ENCODE results near the gene ULK2. TPM values are rescaled to one million over a fixed set of nuclear protein-coding genes. Genes with fewer than 3 reads are reported as not detected.
A peak's percentile ranks its signal among the peaks of the same experiment; 100 is the strongest.

The ULK2 gene
- total and polyA plus RNA-seq, 2 experiments from 2014 or later: 6.8 to 19.2 TPM

GRCh38 chr17:19857640-19858039 lies 10.1 kb downstream of the ULK2 start:
- Histone ChIP-seq H4K20me1 (ENCODE audit: insufficient read depth) (no peaks in the 10 kb centered on the region), H3K27me3 (replicated peaks; ENCODE audit: insufficient read depth) (no peaks in the 10 kb centered on the region), H3K9me3 (ENCODE audit: low read depth) (no peaks in the 10 kb centered on the region), H3K27ac (no peak overlapping the region), H3K36me3 (ENCODE audit: low read depth) (0 out of 2 replicates have a peak, but pooled peaks cover 5% of the 10 kb centered on the region), H3K9ac (no peak overlapping the region), H3K4me1 (ENCODE audit: insufficient read depth) (no peaks in the 10 kb centered on the region), H2AFZ (no peak overlapping the region), H3K4me3 (no peak overlapping the region), H3K79me2 (ENCODE audit: insufficient read depth) (no peaks in the 10 kb centered on the region), H3K9me2 (ENCODE audit: insufficient read depth) (no peaks in the 10 kb centered on the region), H3K4me2 (ENCODE audit: unreplicated experiment) (no peak overlapping the region), H3F3A (ENCODE audit: insufficient read depth) (no peaks in the 10 kb centered on the region)
- DNase-seq: no peak
- WGBS, 2 experiments (ENCODE audit: low coverage in 1 of 2, low lambda C conversion rate in 2 of 2, missing lambda C conversion rate in 2 of 2): 95 to 98% methylated on average over 2 of the region's 2 CpGs
- in situ Hi-C loops (cut with MboI): no loop called here
- TF ChIP-seq EZH2phosphoT487 (IDR thresholded peaks at IDR 0.05; ENCODE audit: insufficient read depth, low read depth) (no peak), EZH2 (IDR thresholded peaks at IDR 0.05; ENCODE audit: insufficient read depth, poor library complexity, severe bottlenecking) (no peak)

- Histone ChIP-seq H3F3A (ENCODE audit: insufficient read depth) (no peaks in the 10 kb centered on the region), H3K9me2 (ENCODE audit: insufficient read depth) (no peaks in the 10 kb centered on the region), H3K9ac (no peak overlapping the region), H2AFZ (no peak overlapping the region), H3K36me3 (ENCODE audit: low read depth) (peaks cover 7% of the 10 kb centered on the region; the same call in 1 of the 2 replicates), H3K9me3 (ENCODE audit: low read depth) (no peaks in the 10 kb centered on the region), H3K27ac (no peak overlapping the region), H3K4me1 (ENCODE audit: insufficient read depth) (no peaks in the 10 kb centered on the region), H3K79me2 (ENCODE audit: insufficient read depth) (no peaks in the 10 kb centered on the region), H3K4me3 (no peak overlapping the region), H3K4me2 (ENCODE audit: unreplicated experiment) (no peak overlapping the region), H3K27me3 (replicated peaks; ENCODE audit: insufficient read depth) (no peaks in the 10 kb centered on the region), H4K20me1 (ENCODE audit: insufficient read depth) (no peaks in the 10 kb centered on the region)
- TF ChIP-seq EZH2 (IDR thresholded peaks at IDR 0.05; ENCODE audit: insufficient read depth, poor library complexity, severe bottlenecking): no peak
- no peak for TF ChIP-seq EZH2phosphoT487 (IDR thresholded peaks at IDR 0.05; ENCODE audit: insufficient read depth, low read depth)
- DNase-seq: peak; percentile 7
- in situ Hi-C loops (cut with MboI): no loop called here
These were observed 33.8 kb downstream of the ULK2 start for GRCh38 chr17:19833914-19834313.

DNA sequence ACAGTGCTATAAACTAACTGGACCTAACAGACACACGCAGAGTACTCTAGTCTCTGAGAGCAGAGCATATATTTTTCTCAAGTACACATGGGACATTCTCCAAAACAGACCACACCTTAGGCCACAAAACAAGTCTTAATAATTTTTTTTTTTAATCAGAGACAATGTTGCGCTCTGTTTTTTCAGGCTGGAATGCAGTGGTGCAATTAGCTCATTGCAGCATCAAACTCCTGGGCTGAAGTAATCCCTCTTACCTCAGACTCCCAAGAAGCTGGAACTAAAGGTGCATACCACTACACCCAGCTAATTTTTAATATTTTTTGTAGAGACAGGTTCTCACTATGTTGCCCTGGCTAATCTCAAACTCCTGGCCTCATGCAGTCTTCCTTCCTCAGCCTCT lies 37.7 kb downstream of the ULK2 start:
- Histone ChIP-seq H3K27ac (no peak overlapping the region), H3K9ac (no peak overlapping the region), H3K4me1 (ENCODE audit: insufficient read depth) (no peaks in the 10 kb centered on the region), H3F3A (ENCODE audit: insufficient read depth) (no peaks in the 10 kb centered on the region), H3K36me3 (ENCODE audit: low read depth) (peaks cover 7% of the 10 kb centered on the region; the same call in 1 of the 2 replicates), H2AFZ (no peak overlapping the region), H3K4me2 (ENCODE audit: unreplicated experiment) (no peak overlapping the region), H3K79me2 (ENCODE audit: insufficient read depth) (no peaks in the 10 kb centered on the region), H3K4me3 (no peak overlapping the region), H3K9me3 (ENCODE audit: low read depth) (no peaks in the 10 kb centered on the region), H3K9me2 (ENCODE audit: insufficient read depth) (no peaks in the 10 kb centered on the region), H3K27me3 (replicated peaks; ENCODE audit: insufficient read depth) (no peaks in the 10 kb centered on the region), H4K20me1 (ENCODE audit: insufficient read depth) (no peaks in the 10 kb centered on the region)
- 95 to 98% methylated on average over 2 of the region's 2 CpGs for WGBS, 2 experiments (ENCODE audit: low coverage in 1 of 2, low lambda C conversion rate in 2 of 2, missing lambda C conversion rate in 2 of 2)
- DNase-seq: no peak
- in situ Hi-C loops (cut with MboI): no loop called here
- TF ChIP-seq EZH2phosphoT487 (IDR thresholded peaks at IDR 0.05; ENCODE audit: insufficient read depth, low read depth): no peak
- no peak for TF ChIP-seq EZH2 (IDR thresholded peaks at IDR 0.05; ENCODE audit: insufficient read depth, poor library complexity, severe bottlenecking)

GRCh38 chr17:19812407-19812806 lies 55.3 kb downstream of the ULK2 start:
- H2AFZ ChIP-seq: no peak overlapping the region
- in situ Hi-C loops (cut with MboI): no loop called here
- no peaks in the 10 kb centered on the region for H3K9me2 ChIP-seq (ENCODE audit: insufficient read depth)
- DNase-seq: peak; percentile 23
- no peaks in the 10 kb centered on the region for H3F3A ChIP-seq (ENCODE audit: insufficient read depth)
- 94 to 98% methylated on average over 3 of the region's 3 CpGs for WGBS, 2 experiments (ENCODE audit: low coverage in 1 of 2, low lambda C conversion rate in 2 of 2, missing lambda C conversion rate in 2 of 2)
- no peaks in the 10 kb centered on the region for H3K9me3 ChIP-seq (ENCODE audit: low read depth)
- no peak overlapping the region for H3K4me2 ChIP-seq (ENCODE audit: unreplicated experiment)
- no peak overlapping the region for H3K9ac ChIP-seq
- H3K27ac ChIP-seq: no peak overlapping the region
- no peak for TF ChIP-seq EZH2phosphoT487 (IDR thresholded peaks at IDR 0.05; ENCODE audit: insufficient read depth, low read depth)
- TF ChIP-seq EZH2 (IDR thresholded peaks at IDR 0.05; ENCODE audit: insufficient read depth, poor library complexity, severe bottlenecking): no peak
- H3K27me3 ChIP-seq (replicated peaks; ENCODE audit: insufficient read depth): no peaks in the 10 kb centered on the region
- no peaks in the 10 kb centered on the region for H3K4me1 ChIP-seq (ENCODE audit: insufficient read depth)
- H3K4me3 ChIP-seq: no peak overlapping the region
- H3K36me3 ChIP-seq (ENCODE audit: low read depth): peaks cover 17% of the 10 kb centered on the region; the same call in 1 of the 2 replicates
- no peaks in the 10 kb centered on the region for H3K79me2 ChIP-seq (ENCODE audit: insufficient read depth)
- H4K20me1 ChIP-seq (ENCODE audit: insufficient read depth): no peaks in the 10 kb centered on the region

- no peaks in the 10 kb centered on the region for H3K4me1 ChIP-seq (ENCODE audit: insufficient read depth)
- in situ Hi-C loops (cut with MboI): no loop called here
- H3K27ac ChIP-seq: no peak overlapping the region
- no peak overlapping the region for H3K9ac ChIP-seq
- H3K9me3 ChIP-seq (ENCODE audit: low read depth): no peaks in the 10 kb centered on the region
- H3K4me2 ChIP-seq (ENCODE audit: unreplicated experiment): no peak overlapping the region
- no peaks in the 10 kb centered on the region for H3K79me2 ChIP-seq (ENCODE audit: insufficient read depth)
- no peaks in the 10 kb centered on the region for H3K9me2 ChIP-seq (ENCODE audit: insufficient read depth)
- no peaks in the 10 kb centered on the region for H3F3A ChIP-seq (ENCODE audit: insufficient read depth)
- H2AFZ ChIP-seq: no peak overlapping the region
- no peak overlapping the region for H3K4me3 ChIP-seq
- H3K27me3 ChIP-seq (replicated peaks; ENCODE audit: insufficient read depth): no peaks in the 10 kb centered on the region
- no peak for TF ChIP-seq EZH2phosphoT487 (IDR thresholded peaks at IDR 0.05; ENCODE audit: insufficient read depth, low read depth)
- TF ChIP-seq EZH2 (IDR thresholded peaks at IDR 0.05; ENCODE audit: insufficient read depth, poor library complexity, severe bottlenecking): no peak
- H3K36me3 ChIP-seq (ENCODE audit: low read depth): peaks cover 13% of the 10 kb centered on the region; the same call in 1 of the 2 replicates
- peak; percentile 11 for DNase-seq
- no peaks in the 10 kb centered on the region for H4K20me1 ChIP-seq (ENCODE audit: insufficient read depth)
- WGBS, 2 experiments (ENCODE audit: low coverage in 1 of 2, low lambda C conversion rate in 2 of 2, missing lambda C conversion rate in 2 of 2): 35 to 46% methylated on average over 2 of the region's 2 CpGs
These were observed 62.7 kb downstream of the ULK2 start for GRCh38 chr17:19805006-19805405.
